NCI-H82 (cell line): Measurements from ENCODE around the gene CDK11B.
"Not testable (repeated sequence)": the region's sequence is repeated elsewhere in the genome, so short reads cannot be mapped to it uniquely, and the experiment has no call there.

ENCODE experiments used
- DNase-seq: peaks from one replicate; lab custom pipeline; 2025; lab: John Stamatoyannopoulos, UW

The CDK11B gene

DNA sequence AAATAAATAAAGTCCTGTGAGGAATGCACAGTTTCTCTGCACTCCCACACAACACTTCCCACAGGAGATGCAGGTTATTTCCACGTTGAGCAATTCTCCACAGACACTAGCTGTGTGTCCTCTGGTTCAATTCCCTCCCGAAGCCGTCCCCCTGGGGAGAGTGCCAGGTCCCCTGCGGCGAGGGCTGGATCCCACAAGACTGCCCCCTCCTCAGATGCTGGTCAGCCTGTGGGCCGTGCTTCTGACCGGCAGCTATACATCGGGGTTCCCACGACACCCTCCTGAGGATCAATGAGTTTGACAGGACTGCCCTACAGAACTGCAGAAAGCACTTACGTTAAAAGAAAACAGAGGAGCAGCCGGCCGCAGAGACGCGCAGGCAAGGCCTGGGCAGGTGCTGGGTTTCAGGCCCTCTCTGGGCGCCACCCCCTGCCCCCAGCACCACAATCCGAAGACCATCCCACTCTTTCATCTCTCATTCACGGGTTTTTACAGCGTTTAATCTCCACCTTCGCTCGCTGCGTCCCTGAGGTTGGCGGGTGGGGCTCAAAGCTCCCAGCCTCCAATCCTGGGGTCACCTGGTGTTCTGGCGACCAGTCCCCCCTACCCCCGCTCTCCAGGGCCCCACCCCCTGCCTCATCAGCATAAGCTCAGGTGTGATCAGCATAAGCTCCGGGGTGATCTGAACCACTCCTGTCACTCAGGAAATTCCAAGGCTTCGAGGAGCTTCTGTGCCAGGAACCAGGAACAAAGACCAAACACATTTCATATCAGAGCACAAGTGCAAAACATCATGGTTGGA, 24.5 kb upstream of the CDK11B start:
- no peak for DNase-seq

DNA sequence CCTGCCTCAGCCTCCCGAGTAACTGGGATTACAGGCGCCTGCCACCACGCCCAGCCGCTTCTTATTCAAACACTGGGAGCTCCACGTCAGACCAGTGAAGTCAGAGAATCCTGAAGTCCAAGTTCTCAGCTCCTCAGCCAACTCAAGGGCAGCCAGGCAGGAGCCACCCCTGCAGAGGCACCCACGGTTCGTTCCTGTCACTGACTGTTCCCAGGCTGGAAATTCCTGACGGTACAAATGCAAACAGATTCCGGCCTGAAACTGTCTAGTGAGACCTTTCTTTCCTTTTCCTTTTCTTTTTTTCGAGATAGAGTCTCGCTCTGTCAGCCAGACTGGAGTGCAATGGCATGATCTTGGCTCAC, 22.1 kb upstream of the CDK11B start:
- no peak for DNase-seq

DNA sequence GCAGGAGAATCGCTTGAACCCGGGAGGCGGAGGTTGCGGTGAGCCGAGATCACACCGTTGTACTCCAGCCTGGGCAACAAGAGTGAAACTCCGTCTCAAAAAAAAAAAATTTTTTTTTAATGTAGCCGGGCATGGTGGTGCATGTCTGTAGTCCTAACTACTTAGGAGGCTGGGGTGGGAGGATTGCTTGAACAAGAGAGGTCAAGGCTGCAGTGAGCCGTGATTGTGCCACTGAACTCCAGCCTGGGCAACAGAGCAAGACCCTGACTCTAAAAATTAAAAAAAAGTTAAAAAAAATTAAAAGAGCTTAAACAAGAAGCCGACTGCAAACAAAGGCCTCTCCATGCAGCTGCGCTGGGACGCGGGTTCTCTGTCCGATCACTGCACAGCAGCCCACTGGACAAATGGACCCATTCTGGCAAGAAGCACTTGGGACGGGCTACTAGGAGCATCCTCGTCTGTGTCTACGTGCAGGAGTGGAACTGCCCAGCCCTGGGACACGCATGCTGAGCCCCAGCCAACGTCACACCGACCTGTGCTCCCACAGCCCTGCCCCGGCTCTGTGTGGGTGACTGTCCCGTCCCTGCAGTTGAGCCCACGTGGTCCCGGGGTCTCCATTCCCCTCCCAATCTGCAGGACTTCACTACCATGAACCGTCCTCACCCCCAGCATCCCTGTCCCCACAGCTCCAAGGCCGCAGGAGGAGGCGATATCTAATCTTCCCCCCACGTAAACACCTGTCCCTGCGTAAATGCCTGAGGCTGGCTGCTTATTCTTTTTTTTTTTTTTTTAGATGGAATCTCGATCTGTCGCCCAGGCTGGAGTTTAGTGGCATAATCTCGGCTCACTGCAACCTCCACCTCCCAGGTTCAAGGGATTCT, 21.5 kb upstream of the CDK11B start:
- no peak for DNase-seq

DNA sequence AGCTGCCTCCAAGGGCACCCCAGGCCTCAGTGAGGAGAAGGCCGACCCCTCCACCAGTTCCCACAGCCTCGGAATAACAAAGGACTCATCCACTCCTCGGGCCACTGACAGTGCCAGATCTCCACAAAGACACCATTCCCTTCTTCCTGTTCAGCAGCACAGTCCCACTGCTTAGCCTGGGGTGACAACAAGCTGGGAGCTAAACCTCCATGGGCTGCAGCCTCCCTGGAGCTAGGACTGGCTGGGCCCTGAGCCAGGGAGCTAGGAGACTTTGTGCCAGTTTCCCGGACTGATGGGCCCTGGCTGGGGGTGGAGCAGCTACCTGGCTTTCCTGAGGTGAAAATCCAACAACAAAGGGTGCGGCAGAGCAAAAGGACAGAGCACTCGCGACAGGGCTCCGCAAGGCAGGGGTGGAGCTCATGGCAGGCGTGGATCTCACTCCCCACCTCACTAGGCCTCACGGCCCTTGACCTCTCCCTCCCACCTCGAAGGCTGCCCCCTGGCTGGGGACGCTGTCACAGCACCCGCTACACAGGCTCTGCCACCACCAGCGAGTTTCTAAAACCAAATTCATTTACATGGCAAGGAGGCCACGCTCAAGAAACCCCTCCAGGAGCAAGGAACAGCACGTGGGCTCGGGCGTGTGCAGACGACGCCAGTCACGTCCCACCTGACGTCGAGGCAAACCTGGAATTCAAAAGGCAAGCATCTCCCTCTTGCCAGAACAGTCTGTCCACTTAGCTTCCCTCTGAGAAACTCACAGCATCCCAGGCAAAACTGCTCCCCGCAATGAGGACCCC, 20.0 kb upstream of the CDK11B start:
- peak; percentile 59 for DNase-seq

DNA sequence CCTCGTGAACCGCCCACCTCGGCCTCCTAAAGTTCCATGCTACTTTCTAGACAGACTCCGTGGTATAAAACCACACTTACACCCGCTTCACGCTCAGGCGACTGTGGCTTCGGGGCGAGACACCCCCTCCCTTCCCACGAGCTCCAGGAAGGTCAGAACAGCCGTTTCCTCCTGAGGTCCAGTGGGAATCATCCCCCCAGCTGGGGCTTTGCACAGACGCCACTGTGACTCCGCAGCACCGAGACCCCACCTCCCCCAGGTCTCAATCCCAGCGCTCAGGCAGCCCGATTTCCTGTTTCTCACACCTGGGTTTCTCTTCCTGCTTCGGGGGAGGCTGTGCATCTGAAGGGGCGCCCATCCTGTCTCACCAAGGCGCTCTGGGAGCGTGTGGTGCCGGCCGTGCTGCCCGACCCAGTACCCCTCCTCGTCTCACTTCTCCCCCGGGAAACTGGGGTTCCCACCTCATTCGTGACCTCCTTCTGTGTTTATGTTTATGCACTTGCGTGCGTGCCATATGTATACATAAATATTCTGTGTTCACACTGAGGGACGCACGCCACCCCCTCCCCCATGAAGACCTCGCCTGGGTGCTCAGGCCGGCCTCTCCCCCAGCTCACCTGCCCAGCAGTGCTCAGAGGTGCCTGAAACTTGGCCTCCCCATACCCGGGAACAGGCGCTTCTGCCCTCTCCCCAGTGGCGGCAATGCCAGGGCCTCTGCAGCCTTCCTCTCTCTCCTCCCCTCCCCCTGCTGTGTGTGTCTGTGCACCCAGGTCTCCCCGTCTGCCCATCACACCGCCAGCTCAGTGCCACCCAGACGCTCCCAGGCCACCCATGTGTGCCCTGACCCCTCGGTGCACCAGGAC, 19.1 kb upstream of the CDK11B start:
- DNase-seq, result no peak

DNA sequence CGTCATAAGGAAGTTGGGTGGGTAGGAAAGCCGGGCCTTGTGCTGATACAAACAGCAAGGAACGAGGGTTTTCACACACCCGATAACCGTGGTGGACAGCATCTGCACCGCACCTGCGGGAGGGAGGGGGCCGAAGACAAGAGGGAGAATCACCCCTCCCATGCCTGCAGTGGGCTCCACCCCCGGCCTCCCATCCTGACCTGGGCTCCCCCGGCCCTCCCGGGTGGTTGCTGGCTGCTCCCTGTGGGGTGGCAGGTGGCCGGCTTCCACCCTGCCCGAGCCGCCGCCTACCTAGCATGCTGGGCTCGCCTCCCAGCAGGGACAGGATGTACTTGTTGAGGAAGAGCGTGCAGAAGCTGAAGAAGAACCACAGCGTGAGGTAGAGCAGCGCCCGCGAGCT, 17.3 kb upstream of the CDK11B start:
- not testable (repeated sequence) for DNase-seq

DNA sequence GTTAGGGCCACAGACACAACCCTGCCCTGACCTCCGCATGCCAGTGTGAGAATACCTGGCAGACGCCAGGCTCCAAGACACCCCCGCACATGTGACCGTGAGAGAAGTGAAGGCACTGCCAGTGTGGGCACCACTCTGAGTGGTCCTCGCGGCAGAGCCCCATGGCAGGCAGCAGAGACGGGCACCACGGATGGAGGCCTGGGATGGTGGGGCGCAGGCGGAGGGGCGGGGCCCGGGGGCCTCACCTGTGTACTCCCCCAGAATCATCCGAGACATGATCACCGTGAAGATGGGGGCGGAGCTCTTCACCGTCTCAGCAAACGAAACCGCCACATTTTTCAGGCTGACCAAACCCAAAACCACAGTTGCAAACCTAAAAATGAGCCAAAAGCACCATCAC, 16.4 kb upstream of the CDK11B start:
- not testable (repeated sequence) for DNase-seq

DNA sequence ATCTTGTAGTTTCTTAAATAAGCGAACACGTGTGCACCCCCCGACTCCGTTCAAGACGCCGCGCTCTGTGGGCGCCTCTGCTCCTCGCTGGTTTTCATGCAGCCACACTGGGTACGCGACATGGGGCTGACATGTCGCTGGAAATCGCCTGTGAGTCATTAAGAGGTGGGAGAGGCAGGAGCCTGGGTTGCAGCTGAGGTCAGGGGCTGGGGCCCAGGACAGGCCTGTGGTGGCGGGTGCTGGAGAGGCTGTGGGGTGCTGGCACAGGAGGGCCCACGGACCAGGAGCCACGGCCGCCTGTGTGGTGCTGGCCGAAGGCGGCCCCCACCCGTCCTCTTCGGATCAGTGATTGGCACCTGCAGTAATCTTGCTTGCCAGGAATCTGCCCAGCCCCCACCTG, 16.0 kb upstream of the CDK11B start:
- not testable (repeated sequence) for DNase-seq

DNA sequence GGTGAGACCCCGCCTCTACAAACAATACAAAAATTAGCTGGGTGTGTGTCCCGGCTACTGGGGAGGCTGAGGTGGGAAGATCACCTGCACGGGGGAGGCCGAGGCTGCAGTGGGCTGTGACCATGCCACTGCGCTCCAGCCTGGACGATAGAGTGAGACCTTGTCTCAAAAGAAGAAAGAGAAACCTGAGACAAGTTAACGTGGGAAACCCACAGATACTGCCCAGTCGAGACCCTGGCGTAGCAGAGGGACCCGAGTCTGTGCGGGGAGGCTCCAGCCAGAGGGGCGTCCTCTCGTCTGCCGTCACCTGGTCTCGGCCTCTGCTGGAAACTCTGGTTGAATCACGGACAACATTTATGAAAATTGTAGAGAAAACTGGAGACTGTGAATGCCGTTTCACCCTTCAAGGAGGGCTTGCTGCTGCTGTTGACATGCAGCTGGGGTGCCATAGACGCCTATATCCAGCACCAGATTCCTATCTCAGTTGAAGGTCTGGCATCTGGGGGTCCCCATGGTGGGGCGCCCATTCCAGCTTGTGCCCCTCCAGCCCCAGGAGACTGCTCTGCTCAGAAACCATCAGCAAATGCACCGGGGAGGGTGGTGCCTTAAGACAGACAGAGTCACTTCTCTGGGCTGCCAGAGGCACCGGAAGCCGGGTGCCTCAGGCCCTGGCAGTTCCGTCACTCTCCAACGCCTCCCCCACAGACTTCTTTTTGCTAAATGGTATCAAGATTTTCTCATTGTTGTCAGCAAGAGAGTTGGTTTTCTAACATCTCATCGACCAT, 13.6 kb upstream of the CDK11B start:
- DNase-seq, result no peak

DNA sequence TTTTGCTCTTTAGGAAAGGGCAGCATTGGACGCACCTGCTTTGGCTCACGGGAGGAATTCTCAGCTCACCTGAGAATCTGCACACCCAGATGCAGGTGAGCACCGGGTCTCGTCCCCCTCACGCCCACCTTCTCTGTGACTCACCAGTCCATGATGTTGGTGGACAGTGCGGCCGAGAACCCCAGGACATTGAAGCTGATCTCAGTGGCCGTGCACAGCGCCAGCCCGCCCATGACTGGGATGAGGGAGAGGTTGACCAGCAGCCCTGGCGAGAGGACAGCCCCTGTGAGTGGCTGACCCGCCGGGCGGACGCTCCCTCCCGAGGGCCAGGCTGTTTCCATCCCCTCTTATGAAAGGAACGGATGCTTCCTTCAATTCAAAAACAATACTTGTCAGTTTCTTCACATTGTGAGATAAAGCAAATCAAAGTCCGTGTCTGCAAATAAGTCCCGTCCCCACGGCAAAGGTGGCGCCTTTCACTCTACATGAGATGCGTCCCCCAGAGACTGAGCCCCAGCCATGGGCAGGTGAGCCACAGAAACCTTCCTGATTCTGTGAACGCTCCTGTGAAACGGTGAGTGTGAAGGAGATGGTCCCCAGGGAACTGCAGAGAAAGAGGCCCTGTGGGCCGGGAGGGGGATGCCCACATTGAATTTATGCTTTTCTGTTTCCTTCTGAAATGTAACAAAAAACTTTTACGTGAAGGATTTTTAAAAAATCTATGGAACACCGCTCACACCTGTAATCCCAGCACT, 12.7 kb upstream of the CDK11B start:
- DNase-seq, result no peak

DNA sequence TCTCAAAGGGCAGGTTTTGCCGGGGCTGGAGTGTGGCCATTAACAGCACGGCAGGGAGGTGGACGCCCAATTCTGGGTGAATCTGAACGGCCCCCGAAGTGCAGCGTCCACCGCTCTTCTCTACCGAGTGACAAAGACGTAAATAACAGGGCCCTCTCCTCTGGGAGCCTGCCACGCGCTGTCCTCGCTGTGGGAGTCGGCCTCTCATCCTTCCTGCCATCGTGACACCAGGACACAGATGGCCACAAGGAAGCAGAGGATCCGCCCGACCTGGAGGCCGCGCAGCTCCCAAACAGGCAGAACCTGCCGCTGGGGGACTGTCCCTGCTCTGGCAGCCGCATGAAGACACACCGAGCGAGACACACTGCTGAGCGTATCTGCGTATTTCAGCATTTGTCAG, 12.1 kb upstream of the CDK11B start:
- no peak for DNase-seq

DNA sequence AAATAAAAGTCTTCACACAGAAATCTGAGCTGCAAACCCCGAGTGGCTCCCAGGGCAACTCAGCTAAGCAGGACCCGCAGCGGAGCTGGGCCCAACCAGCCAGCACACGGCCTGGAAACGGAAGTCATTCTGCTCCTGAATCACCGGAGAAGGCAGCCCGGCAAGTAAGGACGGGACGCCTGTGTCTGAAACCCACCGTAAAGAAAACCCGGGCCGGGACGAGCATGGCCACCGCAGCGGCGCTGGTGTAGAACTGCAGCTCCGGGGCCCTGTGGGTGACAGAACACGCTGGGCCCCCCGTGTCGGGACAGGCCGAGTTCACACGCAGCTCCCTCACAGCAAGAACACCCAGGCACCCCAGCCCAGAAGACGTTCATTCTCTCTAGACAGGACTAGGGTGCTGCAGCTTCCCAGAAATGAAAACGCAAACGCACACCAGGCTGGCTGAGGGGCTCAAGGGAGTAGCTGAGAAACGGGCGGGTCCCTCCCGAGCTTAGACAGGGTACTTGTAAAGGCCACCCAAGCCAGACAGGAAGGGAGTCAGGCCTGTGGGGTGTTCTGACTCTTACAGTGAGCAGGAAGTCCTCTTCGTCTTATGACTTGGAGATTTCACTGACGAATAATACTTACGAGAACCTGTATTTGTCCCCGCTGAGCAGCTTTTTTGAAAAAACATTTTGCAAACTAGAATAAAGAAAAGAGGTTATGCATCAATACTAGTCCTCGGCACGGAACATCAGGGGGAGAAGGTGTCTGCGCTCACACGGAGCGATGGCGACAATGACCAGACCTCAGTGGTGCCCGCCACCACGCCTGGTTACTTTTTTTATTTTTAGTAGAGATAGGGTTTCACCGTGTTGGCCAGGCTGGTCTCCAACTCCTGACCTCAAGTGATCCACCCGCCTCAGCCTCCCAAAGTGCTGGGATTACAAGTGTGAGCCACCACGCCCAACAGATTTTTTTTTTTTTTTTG, 10.9 kb upstream of the CDK11B start:
- no peak for DNase-seq

DNA sequence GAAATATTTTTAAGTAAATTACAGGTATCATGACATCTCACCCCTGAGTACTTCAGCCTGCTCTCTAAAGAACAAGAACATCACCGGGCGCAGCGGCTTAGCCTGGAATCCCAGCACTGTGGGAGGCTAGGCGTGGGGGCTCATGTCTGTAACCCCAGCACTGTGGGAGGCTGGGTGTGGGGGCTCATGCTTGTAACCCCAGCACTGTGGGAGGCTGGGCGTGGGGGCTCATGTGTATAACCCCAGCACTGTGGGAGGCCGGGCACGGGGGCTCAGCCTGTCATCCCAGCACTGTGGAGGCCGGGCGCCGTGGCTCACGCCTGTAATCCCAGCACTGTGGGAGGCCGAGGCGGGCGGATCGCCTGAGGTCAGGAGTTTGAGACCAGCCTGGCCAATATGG, 7.7 kb upstream of the CDK11B start:
- no peak for DNase-seq

DNA sequence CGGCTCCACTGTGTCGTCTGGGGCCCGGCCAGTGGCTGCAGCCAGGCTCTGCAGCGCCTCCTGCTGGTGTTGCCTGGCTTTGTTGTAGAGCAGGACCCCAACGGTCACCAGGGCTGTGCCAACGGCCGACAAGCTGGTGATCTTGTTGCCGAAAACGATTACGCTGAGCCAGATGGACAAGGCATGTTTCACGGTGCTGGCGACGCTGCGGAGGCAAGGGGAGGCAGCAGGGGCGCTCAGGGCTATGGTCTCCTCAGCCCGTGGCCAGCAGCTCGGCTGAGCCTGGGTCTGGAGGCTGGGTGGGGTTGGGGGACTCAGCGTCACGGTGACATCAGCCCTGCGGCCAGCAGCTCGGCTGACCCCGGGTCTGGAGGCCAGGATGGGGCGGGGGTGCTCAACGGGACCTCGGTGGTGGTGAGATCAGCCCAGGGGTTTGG, 7.0 kb upstream of the CDK11B start:
- peak; percentile 45 for DNase-seq

DNA sequence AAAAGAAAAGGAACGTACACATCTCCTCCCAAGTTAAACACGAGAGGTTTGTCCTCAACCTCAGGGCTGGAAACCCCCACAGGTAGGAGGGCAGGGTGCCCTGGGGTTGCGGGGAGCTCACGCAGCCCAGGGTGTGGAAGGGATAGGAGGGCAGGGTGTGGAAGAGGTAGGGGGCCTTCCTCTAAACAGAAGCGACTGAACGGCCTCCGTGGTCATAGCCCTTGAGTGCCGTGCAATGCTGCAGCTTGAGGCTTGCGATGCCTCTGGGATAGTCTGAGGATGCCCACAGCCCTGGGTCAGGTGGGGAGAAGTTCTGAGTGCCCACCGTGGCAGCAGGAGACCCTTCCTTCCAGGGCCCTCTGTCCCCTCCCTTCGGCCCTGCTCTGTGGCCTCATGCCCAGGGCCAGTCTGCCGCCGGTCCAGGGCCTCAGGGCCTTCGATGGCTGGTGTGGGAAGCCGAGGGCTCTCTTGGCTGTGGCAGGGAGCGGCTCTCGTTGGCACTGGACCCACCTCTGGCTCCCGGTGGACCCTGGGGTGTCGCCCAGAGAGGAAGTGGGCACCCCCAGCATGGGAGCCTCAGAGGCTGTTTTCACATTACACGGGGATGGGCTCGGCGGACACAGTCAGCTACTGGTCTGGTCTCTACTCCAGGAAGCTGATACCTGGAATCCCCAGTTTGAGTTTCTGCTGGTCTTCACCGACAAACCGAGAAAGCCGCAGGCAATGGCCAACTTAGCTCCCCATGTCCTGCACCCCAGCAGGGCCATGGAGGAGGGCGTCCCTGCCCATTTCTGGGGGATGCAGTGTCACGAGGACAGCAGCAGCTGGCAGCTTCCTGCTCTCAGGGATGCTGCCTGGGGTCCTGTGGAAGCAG, 6.4 kb upstream of the CDK11B start:
- no peak for DNase-seq

DNA sequence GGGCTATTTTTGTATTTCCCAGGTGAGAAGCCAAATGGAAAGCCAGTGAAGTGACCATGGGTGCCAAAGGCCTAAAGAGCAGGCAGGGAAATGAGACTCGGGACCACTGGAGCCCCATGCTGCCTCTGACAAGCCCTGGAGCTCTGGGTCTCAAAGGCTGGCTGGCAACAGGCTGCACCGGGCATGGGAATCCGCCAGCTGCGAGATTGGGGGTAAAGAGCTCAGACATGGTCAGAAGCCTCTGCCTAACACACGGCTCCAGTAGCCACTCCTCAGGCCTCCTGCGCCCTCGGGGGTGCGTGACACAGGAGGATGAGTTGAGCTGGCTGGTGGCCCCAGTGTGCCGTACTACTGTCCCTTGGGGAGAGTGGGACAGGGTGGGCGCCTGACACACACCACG, 5.5 kb upstream of the CDK11B start:
- not testable (repeated sequence) for DNase-seq

DNA sequence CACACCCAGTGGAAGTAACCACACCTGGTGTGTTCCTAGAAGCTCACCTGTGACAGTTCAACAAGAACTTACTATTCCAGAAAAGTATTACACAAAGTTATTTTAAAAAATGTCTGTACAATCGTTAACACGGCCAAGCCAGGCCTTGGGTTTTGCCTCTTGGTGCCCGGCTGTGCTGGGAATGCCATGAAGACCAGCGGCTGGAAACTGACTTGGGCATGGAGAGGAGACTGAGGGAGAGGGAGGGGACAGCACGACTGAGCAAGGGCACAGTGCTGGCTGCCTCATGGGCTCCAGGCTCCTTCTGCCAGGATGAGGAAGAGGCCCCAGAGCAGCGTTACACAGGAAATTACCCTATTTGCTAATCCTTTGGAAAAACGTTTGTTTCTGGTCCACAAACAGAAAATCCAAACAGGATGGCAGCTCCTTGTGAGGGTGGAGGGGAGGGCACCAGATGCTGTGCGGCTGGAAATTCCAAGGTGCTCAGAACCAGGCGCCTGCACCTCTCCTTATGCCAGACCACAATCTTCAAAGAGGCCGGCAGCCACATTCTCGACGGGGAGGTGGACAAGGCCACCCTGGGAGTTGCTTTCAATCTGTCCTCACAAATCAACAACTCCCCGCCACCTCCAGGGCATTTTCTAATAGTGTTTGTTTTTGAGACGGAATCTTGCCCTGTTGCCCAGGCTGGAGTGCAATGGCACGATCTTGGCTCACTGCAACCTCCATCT, 4.2 kb upstream of the CDK11B start:
- not testable (repeated sequence) for DNase-seq
